Hypothalamus (tissue), 51 donors: ENCODE results near the gene GPR162.

Experiments used
- DNase-seq, 51 donors: peaks; one replicate each; lab custom pipeline; 2025; lab: John Stamatoyannopoulos, UW

GPR162 gene

GRCh38 chr12:6820166-6820565 is 1.5 kb upstream of the GPR162 start:
- no peak for DNase-seq

DNA sequence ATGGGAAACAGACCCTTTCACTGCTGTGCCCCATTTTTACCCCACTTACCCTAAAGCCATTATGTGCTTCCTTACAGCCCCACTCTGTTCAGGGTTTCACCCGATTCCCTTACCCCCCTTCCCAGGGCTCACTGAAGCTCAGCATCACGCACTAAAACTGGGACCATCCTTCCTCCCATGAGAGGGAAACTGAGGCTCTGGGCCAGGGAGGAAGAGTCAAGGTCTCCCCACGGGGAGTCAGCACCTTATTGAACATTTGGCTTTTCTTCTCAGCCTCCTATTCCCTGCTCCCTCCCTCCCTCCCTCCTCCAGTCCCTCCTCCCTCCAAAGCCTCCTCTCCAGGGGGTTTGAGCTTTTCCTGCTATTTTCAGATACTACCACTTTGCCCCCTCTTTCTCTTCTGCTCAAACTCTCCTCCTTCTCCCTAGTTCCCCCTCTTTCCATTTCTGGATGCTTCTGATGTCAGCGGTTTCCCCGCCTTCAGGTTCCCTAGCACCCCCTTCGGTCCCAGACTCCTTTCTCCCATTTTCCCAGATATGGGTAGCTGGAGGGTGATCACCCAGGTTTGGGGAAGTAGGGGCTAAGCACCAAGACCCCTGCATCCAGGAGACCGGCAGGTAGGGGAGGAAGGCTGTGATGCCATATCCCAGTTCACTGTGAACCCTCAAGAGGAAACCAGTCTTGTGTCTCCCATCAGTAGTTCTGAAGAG is 960 bp downstream of the GPR162 start:
- peak in 1 of 51 donors; percentile 19 for DNase-seq

DNA sequence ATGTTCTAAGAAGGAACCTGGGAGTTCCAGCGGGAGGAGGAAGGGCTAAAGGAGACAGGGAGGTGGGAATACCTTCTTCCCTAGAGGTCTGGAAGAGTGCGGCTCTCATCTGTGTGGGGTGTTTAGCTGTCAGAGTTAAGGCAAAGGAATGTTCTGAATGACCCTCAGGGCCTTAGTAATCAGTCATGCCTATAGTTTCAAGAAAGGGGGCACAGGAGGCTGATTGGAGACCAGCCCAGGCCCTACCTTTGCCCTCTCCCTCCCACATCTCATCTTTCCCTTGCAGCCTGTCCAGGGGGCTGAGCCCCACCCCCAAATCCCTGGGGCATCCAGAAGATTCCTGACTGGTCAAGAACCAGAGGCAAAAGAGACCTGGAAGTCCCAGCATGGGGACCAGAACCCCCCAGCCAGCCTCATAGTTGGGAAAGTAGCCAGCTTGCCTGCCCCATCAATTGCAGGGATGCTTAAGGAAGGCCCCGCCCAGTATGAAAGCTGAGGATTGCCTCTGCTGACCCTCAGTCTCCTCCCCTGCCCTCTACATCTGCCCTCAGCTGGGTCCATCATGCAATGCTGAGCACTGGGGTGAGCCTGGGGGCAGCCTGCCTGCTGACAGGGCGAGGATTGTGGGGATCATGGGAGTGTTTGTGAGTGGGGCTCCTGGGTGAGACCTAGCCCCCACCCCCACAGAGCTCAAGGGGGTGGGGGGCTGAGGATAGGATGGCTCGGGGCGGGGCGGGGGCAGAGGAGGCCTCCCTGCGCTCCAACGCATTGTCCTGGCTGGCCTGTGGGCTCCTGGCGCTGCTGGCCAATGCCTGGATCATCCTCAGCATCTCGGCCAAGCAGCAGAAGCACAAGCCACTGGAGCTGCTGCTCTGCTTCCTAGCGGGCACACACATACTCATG is 1.8 kb downstream of the GPR162 start:
- no peak for DNase-seq

DNA sequence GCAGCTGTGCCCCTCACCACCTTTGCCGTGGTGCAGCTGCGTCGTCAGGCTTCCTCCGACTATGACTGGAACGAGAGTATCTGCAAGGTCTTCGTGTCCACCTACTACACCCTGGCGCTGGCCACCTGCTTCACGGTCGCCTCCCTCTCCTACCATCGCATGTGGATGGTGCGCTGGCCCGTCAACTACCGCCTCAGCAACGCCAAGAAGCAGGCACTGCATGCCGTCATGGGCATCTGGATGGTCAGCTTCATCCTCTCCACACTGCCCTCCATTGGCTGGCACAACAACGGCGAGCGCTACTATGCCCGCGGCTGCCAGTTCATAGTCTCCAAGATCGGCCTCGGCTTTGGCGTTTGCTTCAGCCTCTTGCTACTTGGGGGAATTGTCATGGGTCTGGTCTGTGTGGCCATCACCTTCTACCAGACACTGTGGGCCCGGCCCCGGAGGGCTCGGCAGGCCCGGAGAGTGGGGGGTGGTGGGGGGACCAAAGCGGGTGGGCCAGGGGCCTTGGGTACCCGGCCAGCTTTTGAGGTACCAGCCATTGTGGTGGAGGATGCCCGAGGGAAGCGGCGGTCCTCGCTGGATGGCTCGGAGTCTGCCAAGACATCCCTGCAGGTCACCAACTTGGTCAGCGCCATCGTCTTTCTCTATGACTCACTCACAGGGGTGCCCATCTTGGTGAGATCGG is 2.6 kb downstream of the GPR162 start:
- DNase-seq, result peak in 3 of 51 donors; percentile 13 to 31 (median 18)

- DNase-seq, result peak in 2 of 51 donors; percentile 51 to 65
These were observed 3.3 kb downstream of the GPR162 start for GRCh38 chr12:6824901-6825381.

- peak in 48 of 51 donors; percentile 27 to 87 (median 70) for DNase-seq
These were observed 3.9 kb downstream of the GPR162 start for GRCh38 chr12:6825398-6826124.

- DNase-seq, result no peak
These were observed 4.6 kb downstream of the GPR162 start for GRCh38 chr12:6826125-6826733.

DNA sequence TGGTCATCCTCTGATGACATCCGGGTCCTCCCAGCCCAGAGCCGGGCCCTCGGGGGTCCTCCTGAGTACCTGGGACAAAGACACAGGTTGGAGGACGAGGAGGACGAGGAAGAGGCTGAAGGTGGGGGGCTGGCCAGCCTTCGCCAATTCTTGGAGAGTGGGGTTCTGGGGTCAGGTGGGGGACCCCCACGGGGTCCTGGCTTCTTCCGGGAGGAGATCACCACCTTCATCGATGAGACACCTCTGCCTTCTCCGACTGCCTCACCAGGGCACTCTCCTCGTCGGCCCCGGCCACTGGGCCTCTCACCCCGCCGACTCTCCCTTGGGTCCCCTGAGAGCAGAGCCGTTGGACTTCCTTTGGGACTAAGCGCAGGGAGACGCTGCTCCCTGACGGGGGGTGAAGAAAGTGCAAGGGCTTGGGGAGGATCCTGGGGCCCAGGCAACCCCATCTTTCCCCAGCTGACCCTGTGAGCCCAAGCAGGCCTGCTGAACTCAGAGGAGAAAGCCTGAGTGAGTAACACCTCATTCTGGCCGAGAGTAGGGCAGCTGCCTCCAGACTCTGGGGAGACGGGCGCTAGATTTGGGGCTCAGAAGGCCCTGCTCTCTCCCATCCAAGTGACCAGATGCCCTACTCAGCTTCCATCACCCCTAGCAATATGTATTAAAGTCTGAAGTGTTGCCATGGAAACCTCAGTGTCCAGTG is 5.3 kb downstream of the GPR162 start:
- no peak for DNase-seq

DNA sequence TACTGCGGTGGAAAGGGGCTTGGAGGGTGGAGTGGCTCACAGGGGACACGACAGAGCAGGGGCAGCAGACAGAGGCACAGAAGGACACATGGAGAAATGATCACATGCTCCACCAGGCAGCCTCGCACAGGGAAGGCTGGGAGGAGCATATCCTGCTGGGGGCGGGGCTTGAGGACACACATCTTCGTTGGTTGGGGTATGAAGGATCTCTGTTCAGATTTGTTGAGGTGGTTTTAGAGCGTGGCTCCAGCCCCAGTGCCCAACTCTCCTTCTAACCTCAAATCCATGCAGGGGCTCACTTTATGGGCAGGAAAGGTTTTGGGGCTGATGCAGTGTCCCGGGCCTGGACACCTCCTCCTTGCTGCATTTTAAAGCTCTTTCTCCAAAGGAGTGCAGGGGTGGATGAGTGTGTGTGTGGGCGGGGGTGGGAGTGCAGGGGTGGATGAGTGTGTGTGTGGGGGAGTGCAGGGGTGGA is 5.9 kb downstream of the GPR162 start:
- DNase-seq, result peak in 36 of 51 donors; percentile 20 to 82 (median 62)

GRCh38 chr12:6827982-6828780 is 6.6 kb downstream of the GPR162 start, which contains the start of gene P3H3:
TSS of gene P3H3 (plus strand) at chr12:6828407. CDS start at chr12:6828441, 34 bp downstream.
- DNase-seq, result peak in 16 of 51 donors; percentile 14 to 46 (median 26)

DNA sequence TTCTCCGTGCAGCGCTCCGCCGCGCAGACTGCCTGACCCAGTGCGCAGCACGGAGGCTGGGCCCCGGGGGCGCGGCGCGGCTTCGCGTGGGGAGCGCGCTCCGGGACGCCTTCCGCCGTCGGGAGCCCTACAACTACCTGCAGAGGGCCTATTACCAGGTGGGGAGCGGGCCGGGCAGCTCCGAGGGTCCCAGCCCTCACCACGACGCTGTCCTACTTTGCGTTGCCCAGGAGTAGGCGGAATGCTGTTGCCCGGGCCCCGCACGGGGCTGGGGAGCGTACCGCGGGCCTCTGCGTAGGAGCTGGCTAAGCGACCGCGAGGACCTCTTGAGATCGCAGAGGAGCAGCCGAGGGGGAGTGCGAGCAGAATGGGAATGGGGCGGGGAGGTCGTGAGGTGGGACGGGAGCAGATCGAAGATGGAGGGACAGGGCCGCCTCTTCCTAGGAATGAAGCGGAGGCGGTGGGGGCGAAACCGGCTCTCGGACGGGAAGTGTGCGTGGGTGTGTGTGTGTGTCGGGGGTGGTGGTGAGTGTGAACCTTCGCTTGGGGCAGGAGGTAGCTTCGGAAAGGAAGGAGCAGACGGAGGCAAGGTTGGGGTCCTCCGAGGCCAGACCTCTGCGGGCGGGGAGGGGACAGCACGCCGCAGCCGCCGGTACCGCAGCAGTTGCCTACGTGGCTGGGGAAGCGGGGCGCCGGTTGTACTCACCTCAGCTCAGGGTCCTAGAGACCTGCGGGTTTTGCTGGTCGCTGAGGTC is 7.3 kb downstream of the GPR162 start:
- DNase-seq, result peak in 22 of 51 donors; percentile 8 to 69 (median 40)

DNA sequence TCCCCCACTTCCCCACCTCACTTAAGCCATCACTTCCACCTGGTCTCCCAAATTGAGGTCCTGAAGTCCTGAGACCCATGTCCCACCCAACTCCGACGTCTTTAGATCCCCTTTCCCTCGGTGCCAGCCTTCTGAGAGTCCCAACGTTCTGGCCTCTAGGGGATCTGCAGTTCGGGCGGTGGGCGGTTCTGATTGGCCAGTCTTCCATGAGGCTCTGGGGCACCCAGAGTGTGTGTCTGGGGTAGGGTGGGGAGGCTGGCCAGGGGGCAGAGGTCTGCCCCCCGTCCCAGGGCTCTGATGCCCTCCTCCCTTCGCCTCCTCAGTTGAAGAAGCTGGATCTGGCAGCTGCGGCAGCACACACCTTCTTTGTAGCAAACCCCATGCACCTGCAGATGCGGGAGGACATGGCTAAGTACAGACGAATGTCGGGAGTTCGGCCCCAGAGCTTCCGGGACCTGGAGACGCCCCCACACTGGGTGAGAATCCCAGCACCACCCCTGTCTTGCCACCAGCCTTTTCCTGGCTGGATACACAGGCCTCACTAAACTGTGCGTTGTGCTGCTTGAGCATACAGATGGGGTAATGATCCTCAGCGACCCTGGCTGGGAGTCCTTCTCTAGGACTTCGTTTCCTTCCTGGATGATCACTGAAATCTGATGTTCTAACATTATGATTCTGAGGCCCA is 8.1 kb downstream of the GPR162 start:
- peak in 5 of 51 donors; percentile 24 to 69 (median 61) for DNase-seq

DNA sequence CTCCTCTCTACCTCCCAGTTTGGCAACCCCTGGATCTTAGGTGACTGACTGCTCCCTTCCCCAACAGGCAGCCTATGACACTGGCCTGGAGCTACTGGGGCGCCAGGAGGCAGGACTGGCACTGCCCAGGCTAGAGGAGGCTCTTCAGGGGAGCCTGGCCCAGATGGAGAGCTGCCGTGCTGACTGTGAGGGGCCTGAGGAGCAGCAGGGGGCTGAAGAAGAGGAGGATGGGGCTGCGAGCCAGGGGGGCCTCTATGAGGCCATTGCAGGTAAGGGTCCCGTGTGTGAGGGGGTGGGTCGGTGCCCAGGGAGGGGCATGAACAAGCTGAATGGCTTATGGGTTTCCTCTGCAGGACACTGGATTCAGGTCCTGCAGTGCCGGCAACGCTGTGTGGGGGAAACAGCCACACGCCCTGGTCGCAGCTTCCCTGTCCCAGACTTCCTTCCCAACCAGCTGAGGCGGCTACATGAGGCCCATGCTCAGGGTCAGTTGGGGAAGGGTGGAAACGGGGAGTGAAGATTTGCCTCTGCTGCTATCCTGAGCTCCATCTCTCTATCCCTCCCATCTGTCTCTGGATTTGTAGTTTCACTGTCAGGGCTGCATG is 8.8 kb downstream of the GPR162 start:
- no peak for DNase-seq

DNA sequence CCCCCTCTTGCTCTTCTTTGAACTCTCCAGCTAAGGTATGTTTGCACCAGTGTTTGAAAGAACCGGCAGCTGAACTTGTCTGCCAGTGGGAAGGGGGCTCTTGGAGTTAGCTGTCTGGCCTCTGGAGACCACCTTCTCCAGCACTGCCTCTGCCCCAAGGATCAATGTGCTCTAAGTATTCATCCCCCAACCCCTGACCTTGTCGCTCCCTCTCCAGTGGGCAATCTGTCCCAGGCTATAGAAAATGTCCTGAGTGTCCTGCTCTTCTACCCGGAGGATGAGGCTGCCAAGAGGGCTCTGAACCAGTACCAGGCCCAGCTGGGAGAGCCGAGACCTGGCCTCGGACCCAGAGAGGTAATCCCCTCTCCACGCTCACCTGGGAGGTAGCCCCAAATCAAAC is 9.4 kb downstream of the GPR162 start:
- DNase-seq, result no peak

DNA sequence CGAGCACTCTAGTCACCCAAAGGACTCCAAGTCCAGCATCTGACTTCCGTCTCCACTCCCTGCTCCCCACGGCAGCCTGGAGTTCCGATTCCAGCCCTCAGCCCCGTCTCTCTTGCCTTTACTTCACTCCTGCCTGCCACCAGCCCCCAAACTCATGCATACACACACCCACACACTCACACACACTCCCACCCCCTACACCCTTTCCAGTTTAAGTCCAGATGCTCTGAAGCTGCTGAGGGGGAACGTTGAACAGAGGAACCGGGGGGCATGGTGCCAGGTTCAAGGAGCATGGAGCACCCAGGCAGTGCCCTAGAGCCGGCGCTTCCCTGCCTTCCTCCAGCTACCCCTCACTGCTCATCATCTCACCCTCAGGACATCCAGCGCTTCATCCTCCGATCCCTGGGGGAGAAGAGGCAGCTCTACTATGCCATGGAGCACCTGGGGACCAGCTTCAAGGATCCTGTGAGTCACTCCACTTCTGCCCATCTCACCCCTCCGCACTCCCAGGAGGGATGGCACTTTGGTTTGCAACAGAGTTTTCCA is 9.9 kb downstream of the GPR162 start:
- DNase-seq, result no peak

DNA sequence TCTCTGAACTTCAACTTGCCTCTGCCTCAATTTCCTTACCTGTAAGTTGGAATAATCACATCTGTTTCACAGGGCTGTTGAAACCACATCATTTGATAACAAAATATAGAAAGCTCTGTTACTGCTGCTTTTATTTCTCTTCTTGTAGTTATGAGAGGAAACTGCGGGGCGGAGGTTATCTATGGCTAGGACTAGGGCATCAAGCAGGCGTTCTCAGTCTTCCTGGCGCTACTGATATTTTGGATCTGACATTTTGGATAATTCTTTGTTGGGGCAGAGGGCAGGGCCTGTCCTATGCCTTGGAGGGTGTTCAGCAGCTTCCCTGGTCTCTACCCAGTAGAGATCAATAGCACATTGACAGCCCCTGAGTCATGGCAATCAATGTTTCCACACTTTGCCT is 10.5 kb downstream of the GPR162 start:
- DNase-seq, result no peak
